Hepatocyte (in vitro differentiated cells): ENCODE results near the gene SLC30A3. TPM values are rescaled to one million over a fixed set of nuclear protein-coding genes. Genes with fewer than 3 reads are reported as not detected.

ENCODE experiments used
- DNase-seq: peaks from one replicate; pipeline ENCODE4 v3.0.0-alpha.2; 2016; ENCODE audit warnings: low spot score
- H2AFZ ChIP-seq: fragments of 200-600 bp; sonication (generic); 2 replicates; pipeline ENCODE4 v1.6.0; 2016; ENCODE audit warnings: antibody characterized with exemption, mild to moderate bottlenecking
- H3K27ac ChIP-seq: fragments of 200-600 bp; sonication (generic); 2 replicates; pipeline ENCODE4 v1.5.1; 2016; ENCODE audit warnings: mild to moderate bottlenecking
- H3K27me3 ChIP-seq: fragments of 200-600 bp; sonication (generic); 2 replicates; pipeline ENCODE4 v1.6.1; 2016
- H3K36me3 ChIP-seq: fragments of 200-600 bp; sonication (generic); replicated peaks from 2 replicates; pipeline ENCODE4 v1.5.1; 2016; ENCODE audit warnings: low read depth; ENCODE audit not compliant: insufficient read depth
- H3K4me1 ChIP-seq: fragments of 200-600 bp; sonication (generic); 2 replicates; pipeline ENCODE4 v1.5.1; 2016; ENCODE audit warnings: mild to moderate bottlenecking, moderate library complexity; ENCODE audit not compliant: insufficient read depth
- H3K4me2 ChIP-seq: fragments of 200-600 bp; sonication (generic); 2 replicates; pipeline ENCODE4 v1.6.0; 2016
- H3K4me3 ChIP-seq: fragments of 200-600 bp; sonication (generic); 2 replicates; pipeline ENCODE4 v1.5.1; 2016; ENCODE audit warnings: mild to moderate bottlenecking
- H3K79me2 ChIP-seq: fragments of 200-600 bp; sonication (generic); 2 replicates; pipeline ENCODE4 v1.6.0; 2017; ENCODE audit warnings: mild to moderate bottlenecking
- H3K9me2 ChIP-seq: fragments of 200-600 bp; sonication (generic); replicated peaks from 2 replicates; pipeline ENCODE4 v1.6.0; 2017; ENCODE audit warnings: mild to moderate bottlenecking; ENCODE audit not compliant: insufficient read depth
- H3K9me3 ChIP-seq: fragments of 200-600 bp; sonication (generic); 2 replicates; pipeline ENCODE4 v1.5.1; 2016; ENCODE audit warnings: low read depth, mild to moderate bottlenecking
- H4K20me1 ChIP-seq: fragments of 200-600 bp; sonication (generic); 2 replicates; pipeline ENCODE4 v1.6.0; 2016; ENCODE audit warnings: mild to moderate bottlenecking; ENCODE audit not compliant: insufficient read depth, poor library complexity, severe bottlenecking
- CTCF ChIP-seq: fragments of 200-600 bp; sonication (generic); IDR thresholded peaks from 2 replicates; pipeline ENCODE4 v1.5.1; 2016; ENCODE audit warnings: antibody characterized with exemption, mild to moderate bottlenecking; ENCODE audit not compliant: poor library complexity
- EZH2 ChIP-seq: fragments of 200-600 bp; sonication (generic); IDR thresholded peaks from 2 replicates; pipeline ENCODE4 v1.6.1; 2016; ENCODE audit warnings: antibody characterized with exemption, mild to moderate bottlenecking, borderline replicate concordance
- EZH2phosphoT487 ChIP-seq: fragments of 200-600 bp; sonication (generic); IDR thresholded peaks from one replicate; pipeline ENCODE4 v1.6.1; 2018; ENCODE audit warnings: antibody characterized with exemption, mild to moderate bottlenecking, low read depth, moderate library complexity; ENCODE audit not compliant: unreplicated experiment, severe bottlenecking
- WGBS: methylation state at CpG from one replicate; pipeline ENCODE4 v1.1.6; 2016; ENCODE audit warnings: low lambda C conversion rate; ENCODE audit errors: missing lambda C conversion rate; 5-methylcytosine and 5-hydroxymethylcytosine counted together
- polyA plus RNA-seq: library from polyadenylated mRNA; unstranded; fragments of >200 nt; fragmentation: Nextera tagmentation; extraction: Ambion mirVana; gene quantifications from 2 replicates; pipeline ENCODE4 v1.2.1, GENCODE V29; 2016
- total RNA-seq: library from RNA; depleted of rRNA; stranded (reverse); fragments of >200 nt; gene quantifications from 2 replicates; pipeline ENCODE4 v1.2.3, GENCODE V29; 2014

SLC30A3 gene
- total and polyA plus RNA-seq, 2 experiments from 2014 or later, result 0.20 TPM; not detected in 1

GRCh38 chr2:27298391-27299080, 35.7 kb upstream of the SLC30A3 start:
- no peak for DNase-seq
- no peak overlapping the region for H3K27ac ChIP-seq
- no peaks in the 10 kb centered on the region for H3K79me2 ChIP-seq
- no peak overlapping the region for H3K4me3 ChIP-seq
- 91% methylated on average over 18 of the region's 18 CpGs for WGBS
- no peak overlapping the region for H3K4me2 ChIP-seq
- peaks cover 3% of the 10 kb centered on the region for H3K4me1 ChIP-seq
- H3K36me3 ChIP-seq, result no peaks in the 10 kb centered on the region
- H4K20me1 ChIP-seq, result no peaks in the 10 kb centered on the region
- TF ChIP-seq EZH2phosphoT487 (no peak), EZH2 (no peak), CTCF (no peak)
- H3K9me2 ChIP-seq, result no peaks in the 10 kb centered on the region
- H3K27me3 ChIP-seq, result no peaks in the 10 kb centered on the region
- H3K9me3 ChIP-seq, result no peaks in the 10 kb centered on the region
- no peak overlapping the region for H2AFZ ChIP-seq

- Histone ChIP-seq H3K27me3 (no peaks in the 10 kb centered on the region), H3K4me3 (no peak overlapping the region), H4K20me1 (no peaks in the 10 kb centered on the region), H3K27ac (no peak overlapping the region), H3K4me2 (no peak overlapping the region), H3K4me1 (peaks cover 4% of the 10 kb centered on the region), H3K9me2 (no peaks in the 10 kb centered on the region), H3K36me3 (no peaks in the 10 kb centered on the region), H2AFZ (no peak overlapping the region), H3K9me3 (no peaks in the 10 kb centered on the region), H3K79me2 (no peaks in the 10 kb centered on the region)
- no peak for DNase-seq
- WGBS, result 81% methylated on average over 3 of the region's 3 CpGs
- TF ChIP-seq EZH2, result no peak
- no peak for TF ChIP-seq CTCF
Measured at GRCh38 chr2:27297195-27297594, 34.3 kb upstream of the SLC30A3 start.

GRCh38 chr2:27296481-27296880, 33.6 kb upstream of the SLC30A3 start:
- H3K79me2 ChIP-seq, result no peaks in the 10 kb centered on the region
- no peak overlapping the region for H3K4me2 ChIP-seq
- H3K36me3 ChIP-seq, result no peaks in the 10 kb centered on the region
- no peak for DNase-seq
- H3K27ac ChIP-seq, result no peak overlapping the region
- H3K4me3 ChIP-seq, result no peak overlapping the region
- WGBS, result 76% methylated on average over 4 of the region's 4 CpGs
- no peak overlapping the region for H2AFZ ChIP-seq
- no peaks in the 10 kb centered on the region for H3K9me3 ChIP-seq
- H3K4me1 ChIP-seq, result peaks cover 4% of the 10 kb centered on the region
- no peak for TF ChIP-seq EZH2phosphoT487
- TF ChIP-seq CTCF, result no peak
- TF ChIP-seq EZH2, result no peak
- peaks cover 7% of the 10 kb centered on the region for H3K27me3 ChIP-seq
- H4K20me1 ChIP-seq, result no peaks in the 10 kb centered on the region
- H3K9me2 ChIP-seq, result no peaks in the 10 kb centered on the region

- Histone ChIP-seq H2AFZ (no peak overlapping the region), H3K27ac (no peak overlapping the region), H3K79me2 (no peaks in the 10 kb centered on the region), H3K36me3 (no peaks in the 10 kb centered on the region), H3K9me2 (no peaks in the 10 kb centered on the region), H4K20me1 (no peaks in the 10 kb centered on the region), H3K4me3 (no peak overlapping the region), H3K9me3 (no peaks in the 10 kb centered on the region), H3K27me3 (peaks cover 12% of the 10 kb centered on the region), H3K4me1 (peaks cover 4% of the 10 kb centered on the region), H3K4me2 (no peak overlapping the region)
- WGBS, result 91% methylated on average over 8 of the region's 8 CpGs
- no peak for DNase-seq
- TF ChIP-seq EZH2, result no peak
- no peak for TF ChIP-seq CTCF
- TF ChIP-seq EZH2phosphoT487, result no peak
Measured at GRCh38 chr2:27294928-27295327, 32.1 kb upstream of the SLC30A3 start.
